Body of pancreas (tissue), 4 donors: Measurements from ENCODE around the gene ABI1.

Experiments used
- CTCF ChIP-seq, 7 experiments: fragments of 450-650 bp in 4 of 7; fragments of 200-600 bp in 3 of 7; sonication (generic) in 3 of 7; IDR thresholded peaks; one replicate each; pipeline ENCODE4 v1.5.1; 2016 to 2019; ENCODE audit warnings: antibody characterized with exemption in 7 of 7
- POLR2A ChIP-seq, 3 donors: fragments of 450-650 bp; IDR thresholded peaks; one replicate each; pipeline ENCODE4 v1.6.1; 2016; ENCODE audit warnings: antibody characterized with exemption in 3 of 3, mild to moderate bottlenecking in 2 of 3

GRCh38 chr10:26715137-26715487 lies 145.6 kb downstream of the ABI1 start:
- no peak for TF ChIP-seq CTCF (IDR thresholded peaks at IDR 0.05)
- TF ChIP-seq POLR2A (IDR thresholded peaks at IDR 0.05) = no peak
